ENCODE data around the gene SHH. TPM values are rescaled to one million over a fixed set of nuclear protein-coding genes. Genes with fewer than 3 reads are reported as not detected.
A peak's percentile ranks its signal among the peaks of the same experiment; 100 is the strongest.

Gene SHH
- polyA plus RNA-seq, 3 donors: not detected

GRCh38 chr7:155815332-155816191, 3.3 kb upstream of the SHH start:
- Mint-ChIP-seq H3K27ac (peak overlapping the region in 1 of 7 donors; percentile 4), H3K9me3 (peaks cover 2 to 17% (median 5%) of the 10 kb centered on the region in 7 donors), H3K27me3 (ENCODE audit: low read depth in 3 of 3) (peaks cover 56 to 70% (median 69%) of the 10 kb centered on the region in 3 donors), H3K4me3 (peak overlapping the region in 1 of 2 donors; percentile 71), H3K4me1 (peaks cover 11% of the 10 kb centered on the region), H3K36me3 (peaks cover 2 to 5% of the 10 kb centered on the region in 2 donors)
- intact Hi-C loops (cut with micrococcal nuclease): no loop called here
- Histone ChIP-seq H2AFZ (ENCODE audit: insufficient read depth, low read depth, low read length, poor library complexity, severe bottlenecking) (no peak overlapping the region), H3K9me3 (replicated peaks in 1 of 2; ENCODE audit: control insufficient read depth in 1 of 2, insufficient read depth in 1 of 2, low read length in 2 of 2) (peaks cover 8 to 28% of the 10 kb centered on the region in 2 donors), H3K4me1 (ENCODE audit: control insufficient read depth in 1 of 2, insufficient read depth in 2 of 2, low read length in 2 of 2) (no peaks in the 10 kb centered on the region), H4K20me1 (ENCODE audit: insufficient read depth, low read length) (no peaks in the 10 kb centered on the region), H3K27ac (ENCODE audit: low read depth in 1 of 2, low read length in 2 of 2) (no peak overlapping the region), H3K79me2 (ENCODE audit: insufficient read depth, low read length) (no peaks in the 10 kb centered on the region), H3K9ac (ENCODE audit: insufficient read depth, low read length, poor library complexity, severe bottlenecking) (no peak overlapping the region), H3K4me2 (replicated peaks; ENCODE audit: extremely low read depth, low read length, poor library complexity, severe bottlenecking) (no peak overlapping the region), H3K4me3 (replicated peaks in 1 of 3; ENCODE audit: low read depth in 2 of 3, low read length in 3 of 3) (no peak overlapping the region), H3K36me3 (replicated peaks in 1 of 2; ENCODE audit: control insufficient read depth in 1 of 2, insufficient read depth in 2 of 2, low read length in 2 of 2) (no peaks in the 10 kb centered on the region), H3K27me3 (ENCODE audit: control insufficient read depth in 2 of 2, insufficient read depth in 2 of 2, low read length in 2 of 2) (peaks cover 33 to 54% of the 10 kb centered on the region in 2 donors)
- TF ChIP-seq, protein P1, sequence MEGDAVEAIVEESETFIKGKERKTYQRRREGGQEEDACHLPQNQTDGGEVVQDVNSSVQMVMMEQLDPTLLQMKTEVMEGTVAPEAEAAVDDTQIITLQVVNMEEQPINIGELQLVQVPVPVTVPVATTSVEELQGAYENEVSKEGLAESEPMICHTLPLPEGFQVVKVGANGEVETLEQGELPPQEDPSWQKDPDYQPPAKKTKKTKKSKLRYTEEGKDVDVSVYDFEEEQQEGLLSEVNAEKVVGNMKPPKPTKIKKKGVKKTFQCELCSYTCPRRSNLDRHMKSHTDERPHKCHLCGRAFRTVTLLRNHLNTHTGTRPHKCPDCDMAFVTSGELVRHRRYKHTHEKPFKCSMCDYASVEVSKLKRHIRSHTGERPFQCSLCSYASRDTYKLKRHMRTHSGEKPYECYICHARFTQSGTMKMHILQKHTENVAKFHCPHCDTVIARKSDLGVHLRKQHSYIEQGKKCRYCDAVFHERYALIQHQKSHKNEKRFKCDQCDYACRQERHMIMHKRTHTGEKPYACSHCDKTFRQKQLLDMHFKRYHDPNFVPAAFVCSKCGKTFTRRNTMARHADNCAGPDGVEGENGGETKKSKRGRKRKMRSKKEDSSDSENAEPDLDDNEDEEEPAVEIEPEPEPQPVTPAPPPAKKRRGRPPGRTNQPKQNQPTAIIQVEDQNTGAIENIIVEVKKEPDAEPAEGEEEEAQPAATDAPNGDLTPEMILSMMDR (IDR thresholded peaks at IDR 0.05): no peak
- peak in 1 of 3 donors; percentile 26 for DNase-seq
- 29% methylated on average over 19 of the region's 20 CpGs for WGBS (ENCODE audit: insufficient coverage)

DNA sequence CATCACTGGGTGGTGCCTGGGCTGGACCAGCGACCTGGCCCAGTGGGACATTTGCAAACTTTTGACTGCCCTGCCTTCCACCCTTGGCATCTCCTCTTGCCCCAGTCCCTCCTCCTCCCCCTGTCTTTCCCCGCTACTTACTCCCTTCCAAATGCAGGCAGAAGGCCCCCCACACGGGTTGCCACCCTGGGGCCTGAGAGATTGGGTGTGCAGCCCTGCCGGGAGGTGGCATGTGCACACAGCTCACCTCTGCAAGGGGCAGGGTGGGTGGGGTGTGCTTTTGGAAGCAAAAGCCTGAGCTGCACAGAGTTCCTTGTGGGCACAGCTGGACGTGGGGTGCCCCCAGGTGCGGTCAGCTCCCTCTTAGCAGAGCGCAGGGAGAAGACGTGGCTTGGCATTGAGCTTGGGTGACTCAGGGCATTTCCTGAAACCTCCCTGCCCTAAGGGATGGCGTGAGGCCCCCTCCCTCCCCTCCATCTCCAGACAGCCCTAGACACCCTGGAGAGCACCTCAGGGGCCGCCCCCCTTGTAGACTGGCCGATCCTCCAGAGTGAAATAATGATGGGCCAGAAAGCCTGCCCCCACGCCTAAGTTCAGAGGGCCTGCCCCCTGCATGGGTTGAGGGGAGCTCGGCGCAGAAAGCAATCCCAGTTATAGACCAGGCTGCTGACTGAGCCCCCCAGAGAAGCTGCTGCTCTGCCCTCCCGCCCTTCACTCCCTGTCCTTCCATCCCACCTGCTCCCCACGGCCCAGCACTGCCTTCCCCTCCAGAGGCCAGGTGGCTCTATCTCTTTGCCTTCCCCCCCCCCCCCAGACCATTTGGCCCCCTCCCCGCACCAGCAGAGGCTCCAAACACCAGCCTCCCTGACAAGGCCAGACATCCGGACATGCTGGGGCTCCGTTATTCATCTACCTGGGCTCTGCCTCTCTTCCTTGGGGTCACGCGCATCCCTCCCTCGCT, 2.3 kb upstream of the SHH start:
- H2AFZ ChIP-seq (ENCODE audit: insufficient read depth, low read depth, low read length, poor library complexity, severe bottlenecking): no peak overlapping the region
- peaks cover 39 to 62% of the 10 kb centered on the region in 2 donors for H3K27me3 ChIP-seq (ENCODE audit: control insufficient read depth in 2 of 2, insufficient read depth in 2 of 2, low read length in 2 of 2)
- TF ChIP-seq, protein P1 (IDR thresholded peaks at IDR 0.05): no peak
- intact Hi-C loops (cut with micrococcal nuclease): no loop called here
- Mint-ChIP-seq H3K27ac (no peak overlapping the region), H3K4me1 (peaks cover 12% of the 10 kb centered on the region), H3K9me3 (peaks cover 2 to 23% (median 5%) of the 10 kb centered on the region in 7 donors), H3K27me3 (ENCODE audit: low read depth in 3 of 3) (peaks cover 60 to 78% (median 76%) of the 10 kb centered on the region in 3 donors), H3K36me3 (peaks cover 2 to 6% of the 10 kb centered on the region in 2 donors), H3K4me3 (peak overlapping the region in 1 of 2 donors; percentile 84)
- no peak for DNase-seq
- no peaks in the 10 kb centered on the region for H4K20me1 ChIP-seq (ENCODE audit: insufficient read depth, low read length)
- no peaks in the 10 kb centered on the region for H3K79me2 ChIP-seq (ENCODE audit: insufficient read depth, low read length)
- WGBS (ENCODE audit: insufficient coverage): 14% methylated on average over 12 of the region's 22 CpGs
- H3K4me1 ChIP-seq (ENCODE audit: control insufficient read depth in 1 of 2, insufficient read depth in 2 of 2, low read length in 2 of 2): no peaks in the 10 kb centered on the region
- H3K9me3 ChIP-seq (replicated peaks in 1 of 2; ENCODE audit: control insufficient read depth in 1 of 2, insufficient read depth in 1 of 2, low read length in 2 of 2): peaks cover 8 to 34% of the 10 kb centered on the region in 2 donors
- H3K9ac ChIP-seq (ENCODE audit: insufficient read depth, low read length, poor library complexity, severe bottlenecking): no peak overlapping the region
- no peak overlapping the region for H3K27ac ChIP-seq (ENCODE audit: low read depth in 1 of 2, low read length in 2 of 2)
- H3K4me2 ChIP-seq (replicated peaks; ENCODE audit: extremely low read depth, low read length, poor library complexity, severe bottlenecking): no peak overlapping the region
- no peaks in the 10 kb centered on the region for H3K36me3 ChIP-seq (replicated peaks in 1 of 2; ENCODE audit: control insufficient read depth in 1 of 2, insufficient read depth in 2 of 2, low read length in 2 of 2)
- H3K4me3 ChIP-seq (replicated peaks in 1 of 3; ENCODE audit: low read depth in 2 of 3, low read length in 3 of 3): no peak overlapping the region
